Neutrophil (primary cell): ENCODE results near the gene ZNF142.

Source experiments
- H3K27ac ChIP-seq: fragments of 200-600 bp; sonication (generic); 2 replicates; pipeline ENCODE4 v1.5.1; 2016; ENCODE audit warnings: mild to moderate bottlenecking, moderate library complexity
- H3K27me3 ChIP-seq: fragments of 200-600 bp; sonication (generic); 2 replicates; pipeline ENCODE4 v1.6.0; 2016; ENCODE audit warnings: mild to moderate bottlenecking
- H3K36me3 ChIP-seq: fragments of 200-600 bp; sonication (generic); 2 replicates; pipeline ENCODE4 v1.5.1; 2017
- H3K4me1 ChIP-seq, 2 experiments: fragments of 200-600 bp in 1 of 2; sonication (generic) in 1 of 2; 1 replicate in 1 of 2; 2 replicates in 1 of 2; pipeline versions ENCODE4 v1.5.1 to v1.6.1; 2013 to 2016; ENCODE audit warnings: low read depth in 1 of 2, low read length in 1 of 2, mild to moderate bottlenecking in 1 of 2, moderate library complexity in 1 of 2; ENCODE audit not compliant: control insufficient read depth in 1 of 2, insufficient read depth in 1 of 2
- H3K4me3 ChIP-seq, 2 experiments: fragments of 200-600 bp in 1 of 2; sonication (generic) in 1 of 2; 1 replicate in 1 of 2; 2 replicates in 1 of 2; pipeline ENCODE4 v1.5.1; 2013 to 2016; ENCODE audit warnings: low read depth in 1 of 2, low read length in 1 of 2, mild to moderate bottlenecking in 1 of 2, moderate library complexity in 1 of 2
- H3K9me3 ChIP-seq: fragments of 200-600 bp; sonication (generic); 2 replicates; pipeline ENCODE4 v1.5.1; 2016
- CTCF ChIP-seq: fragments of 200-600 bp; sonication (generic); IDR thresholded peaks from 2 replicates; pipeline ENCODE4 v1.5.1; 2016; ENCODE audit warnings: antibody characterized with exemption

The ZNF142 gene

DNA sequence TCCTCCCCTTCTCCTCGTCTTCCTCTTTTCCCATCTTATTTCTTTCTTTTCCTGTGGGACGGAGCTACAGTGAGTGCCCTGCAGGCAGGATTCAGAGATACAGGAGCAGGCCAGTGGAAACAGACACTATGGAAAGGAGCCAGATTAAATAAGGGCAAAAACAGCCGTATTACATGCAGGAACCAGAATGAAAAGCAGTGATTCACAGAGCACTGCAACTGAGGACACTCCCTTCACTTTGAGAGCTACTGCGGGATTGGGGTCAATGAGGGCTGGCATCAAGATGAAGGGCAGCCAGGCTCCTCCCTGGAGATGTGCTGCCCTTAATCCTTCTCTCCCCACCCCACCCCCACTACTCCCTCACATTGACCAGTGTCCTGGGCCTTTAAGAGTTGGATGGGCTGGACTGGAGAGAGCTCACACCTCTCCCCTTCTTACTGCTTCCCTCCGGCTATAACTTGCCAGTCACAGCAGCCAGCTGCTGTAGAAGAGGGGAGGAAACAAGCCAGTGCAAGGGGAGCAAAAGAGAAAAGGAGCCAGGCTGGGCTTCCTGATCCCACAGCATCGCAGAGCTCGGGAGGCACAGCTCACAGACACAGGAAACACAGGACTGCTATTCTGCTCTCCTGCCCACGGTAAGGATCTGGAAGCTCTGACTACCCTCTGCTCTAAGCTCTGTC is 51.8 kb downstream of the ZNF142 start, which contains the start of gene PLCD4:
TSS of gene PLCD4 (plus strand) at position 464 of the 680 bp plus-strand sequence. CDS start 7,841 bp downstream, outside the sequence.
- H3K9me3 ChIP-seq: no peaks in the 10 kb centered on the region
- H3K27ac ChIP-seq: no peak within 1 kb of the TSS
- no peaks in the 10 kb centered on the region for H3K36me3 ChIP-seq
- peaks cover 10% of the 10 kb centered on the region for H3K27me3 ChIP-seq
- H3K4me1 ChIP-seq: no peaks in the 10 kb centered on the region
- no peak within 1 kb of the TSS for H3K4me3 ChIP-seq
- no peak for TF ChIP-seq CTCF

GRCh38 chr2:218605432-218605831 is 54.0 kb downstream of the ZNF142 start:
- TF ChIP-seq CTCF: no peak
- Histone ChIP-seq H3K27ac (no peak overlapping the region), H3K36me3 (no peaks in the 10 kb centered on the region), H3K4me1 (no peaks in the 10 kb centered on the region), H3K4me3 (no peak overlapping the region), H3K27me3 (peaks cover 5% of the 10 kb centered on the region), H3K9me3 (no peaks in the 10 kb centered on the region)
